ENCODE data around the gene NCOA1.

NCOA1 gene

DNA sequence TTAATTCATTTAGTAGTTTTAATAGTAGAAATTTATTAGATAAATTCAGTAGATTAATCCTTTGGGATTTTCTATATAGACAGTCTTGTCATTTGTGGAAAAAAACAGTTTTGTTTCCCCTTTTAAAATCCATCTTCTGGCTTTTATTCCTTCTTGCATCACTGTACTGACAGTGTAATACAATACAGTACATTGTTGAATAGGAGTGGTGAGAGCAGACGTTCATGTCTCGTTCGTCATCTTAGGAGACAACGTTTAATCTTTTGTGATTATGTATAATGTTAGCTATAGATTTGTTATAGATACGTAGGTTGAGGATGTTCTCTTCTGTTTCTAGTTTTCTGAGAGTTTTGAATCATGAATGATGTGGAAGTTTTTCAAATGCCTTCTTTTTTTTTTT lies 61.8 kb downstream of the NCOA1 start (continued):
- TF ChIP-seq ZNF513 (tag by site-specific recombination; IDR thresholded peaks at IDR 0.05): no peak

- Histone ChIP-seq H3K9me3 (ENCODE audit: control insufficient read depth, insufficient read depth, low read depth, low read length) (no peaks in the 10 kb centered on the region), H3K27ac (ENCODE audit: extremely low read depth, low read depth, low read length) (no peak overlapping the region), H3K4me3 (ENCODE audit: low read depth, low read length) (no peak overlapping the region), H3K4me1 (ENCODE audit: control insufficient read depth, insufficient read depth, low read length) (peaks cover 3% of the 10 kb centered on the region; the same call in 1 of the 2 replicates), H3K36me3 (ENCODE audit: control insufficient read depth in 2 of 2, insufficient read depth in 1 of 2, low read length in 2 of 2) (peaks cover 3 to 6% of the 10 kb centered on the region in 2 experiments; a peak in 2 of 3 replicates)
- CTCF ChIA-PET: no interaction called here
- TF ChIP-seq ZNF16 (tag by site-specific recombination; IDR thresholded peaks at IDR 0.05; ENCODE audit: low read depth) (no peak), ZBTB20 (tag by site-specific recombination; IDR thresholded peaks at IDR 0.05) (no peak), ZNF791 (tag by site-specific recombination; IDR thresholded peaks at IDR 0.05) (no peak), HOXD13 (CRISPR knock-in tag; IDR thresholded peaks at IDR 0.05; ENCODE audit: borderline replicate concordance) (no peak)
- TF ChIP-seq, protein P1, sequence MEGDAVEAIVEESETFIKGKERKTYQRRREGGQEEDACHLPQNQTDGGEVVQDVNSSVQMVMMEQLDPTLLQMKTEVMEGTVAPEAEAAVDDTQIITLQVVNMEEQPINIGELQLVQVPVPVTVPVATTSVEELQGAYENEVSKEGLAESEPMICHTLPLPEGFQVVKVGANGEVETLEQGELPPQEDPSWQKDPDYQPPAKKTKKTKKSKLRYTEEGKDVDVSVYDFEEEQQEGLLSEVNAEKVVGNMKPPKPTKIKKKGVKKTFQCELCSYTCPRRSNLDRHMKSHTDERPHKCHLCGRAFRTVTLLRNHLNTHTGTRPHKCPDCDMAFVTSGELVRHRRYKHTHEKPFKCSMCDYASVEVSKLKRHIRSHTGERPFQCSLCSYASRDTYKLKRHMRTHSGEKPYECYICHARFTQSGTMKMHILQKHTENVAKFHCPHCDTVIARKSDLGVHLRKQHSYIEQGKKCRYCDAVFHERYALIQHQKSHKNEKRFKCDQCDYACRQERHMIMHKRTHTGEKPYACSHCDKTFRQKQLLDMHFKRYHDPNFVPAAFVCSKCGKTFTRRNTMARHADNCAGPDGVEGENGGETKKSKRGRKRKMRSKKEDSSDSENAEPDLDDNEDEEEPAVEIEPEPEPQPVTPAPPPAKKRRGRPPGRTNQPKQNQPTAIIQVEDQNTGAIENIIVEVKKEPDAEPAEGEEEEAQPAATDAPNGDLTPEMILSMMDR (tag by site-specific recombination; IDR thresholded peaks at IDR 0.05): no peak
- POLR2A ChIA-PET: no interaction called here
These were observed 67.9 kb downstream of the NCOA1 start for GRCh38 chr2:24558781-24559472.

DNA sequence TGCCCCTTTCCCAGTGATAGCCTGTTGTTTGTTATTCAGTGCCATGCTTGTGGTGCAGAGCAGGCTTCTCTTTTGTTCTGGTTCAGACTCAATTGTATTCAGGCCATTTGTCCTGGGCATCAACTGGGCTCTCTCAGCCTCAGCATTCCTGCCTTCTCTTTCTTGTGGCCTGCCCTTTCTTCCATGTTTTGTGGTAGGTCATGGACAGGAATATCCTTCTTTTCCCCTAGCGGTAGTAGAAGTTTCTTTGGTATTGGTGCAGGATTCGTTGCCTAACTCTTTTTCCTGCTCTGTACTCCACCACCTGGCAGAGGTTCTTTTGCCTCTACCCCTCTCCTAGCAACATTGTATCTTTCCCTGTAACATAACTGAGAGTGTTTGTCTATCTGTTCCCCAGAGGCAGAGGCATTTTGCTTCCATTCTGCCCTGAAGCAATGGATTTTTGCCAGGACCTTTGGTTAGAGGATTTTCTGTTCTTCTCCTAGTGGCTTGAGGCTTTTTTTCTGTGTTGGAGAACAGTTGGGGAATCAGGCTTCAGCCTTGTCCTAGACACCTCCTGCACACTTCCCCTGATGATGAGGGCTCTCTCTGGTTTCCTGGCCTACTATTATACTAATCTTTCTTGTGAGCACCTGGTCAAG lies 68.5 kb downstream of the NCOA1 start:
- POLR2A ChIA-PET: no interaction called here
- CTCF ChIA-PET: no interaction called here

GRCh38 chr2:24565537-24565936 lies 74.5 kb downstream of the NCOA1 start:
- CTCF ChIA-PET: no interaction called here
- Histone ChIP-seq H3K9me3 (ENCODE audit: control insufficient read depth, insufficient read depth, low read depth, low read length) (no peaks in the 10 kb centered on the region), H3K4me3 (ENCODE audit: low read depth, low read length) (no peak overlapping the region), H3K4me1 (ENCODE audit: control insufficient read depth, insufficient read depth, low read length) (peaks cover 4% of the 10 kb centered on the region), H3K27ac (ENCODE audit: extremely low read depth, low read depth, low read length) (no peak overlapping the region), H3K36me3 (ENCODE audit: control insufficient read depth in 2 of 2, insufficient read depth in 1 of 2, low read length in 2 of 2) (peaks cover 0 to 19% of the 10 kb centered on the region in 2 experiments; a peak in 1 of 3 replicates)
- POLR2A ChIA-PET: no interaction called here
- TF ChIP-seq ZBTB17 (tag by site-specific recombination; IDR thresholded peaks at IDR 0.05) (no peak), ZFP37 (tag by site-specific recombination; IDR thresholded peaks at IDR 0.05) (no peak), ZNF366 (tag by site-specific recombination; conservative IDR thresholded peaks at IDR 0.05) (no peak), ZNF670 (tag by site-specific recombination; IDR thresholded peaks at IDR 0.05; ENCODE audit: low read depth) (no peak), ZNF146 (tag by site-specific recombination; IDR thresholded peaks at IDR 0.05) (no peak), ZNF791 (tag by site-specific recombination; IDR thresholded peaks at IDR 0.05) (no peak), BCL11A (tag by site-specific recombination; IDR thresholded peaks at IDR 0.05; ENCODE audit: low read depth) (no peak), ZNF423 (tag by site-specific recombination; IDR thresholded peaks at IDR 0.05) (no peak), ZNF660 (tag by site-specific recombination; IDR thresholded peaks at IDR 0.05) (no peak), ZNF555 (tag by site-specific recombination; conservative IDR thresholded peaks at IDR 0.05) (no peak), ZNF26 (tag by site-specific recombination; IDR thresholded peaks at IDR 0.05) (no peak), HOXD13 (CRISPR knock-in tag; IDR thresholded peaks at IDR 0.05; ENCODE audit: borderline replicate concordance) (no peak)
- TF ChIP-seq, protein P2, sequence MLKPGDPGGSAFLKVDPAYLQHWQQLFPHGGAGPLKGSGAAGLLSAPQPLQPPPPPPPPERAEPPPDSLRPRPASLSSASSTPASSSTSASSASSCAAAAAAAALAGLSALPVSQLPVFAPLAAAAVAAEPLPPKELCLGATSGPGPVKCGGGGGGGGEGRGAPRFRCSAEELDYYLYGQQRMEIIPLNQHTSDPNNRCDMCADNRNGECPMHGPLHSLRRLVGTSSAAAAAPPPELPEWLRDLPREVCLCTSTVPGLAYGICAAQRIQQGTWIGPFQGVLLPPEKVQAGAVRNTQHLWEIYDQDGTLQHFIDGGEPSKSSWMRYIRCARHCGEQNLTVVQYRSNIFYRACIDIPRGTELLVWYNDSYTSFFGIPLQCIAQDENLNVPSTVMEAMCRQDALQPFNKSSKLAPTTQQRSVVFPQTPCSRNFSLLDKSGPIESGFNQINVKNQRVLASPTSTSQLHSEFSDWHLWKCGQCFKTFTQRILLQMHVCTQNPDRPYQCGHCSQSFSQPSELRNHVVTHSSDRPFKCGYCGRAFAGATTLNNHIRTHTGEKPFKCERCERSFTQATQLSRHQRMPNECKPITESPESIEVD (tag by site-specific recombination; IDR thresholded peaks at IDR 0.05): no peak

More for the DNA sequence above, 68.5 kb downstream of the NCOA1 start:
- TF ChIP-seq ZNF175 (tag by site-specific recombination; IDR thresholded peaks at IDR 0.05): no peak
- TF ChIP-seq, protein P3, sequence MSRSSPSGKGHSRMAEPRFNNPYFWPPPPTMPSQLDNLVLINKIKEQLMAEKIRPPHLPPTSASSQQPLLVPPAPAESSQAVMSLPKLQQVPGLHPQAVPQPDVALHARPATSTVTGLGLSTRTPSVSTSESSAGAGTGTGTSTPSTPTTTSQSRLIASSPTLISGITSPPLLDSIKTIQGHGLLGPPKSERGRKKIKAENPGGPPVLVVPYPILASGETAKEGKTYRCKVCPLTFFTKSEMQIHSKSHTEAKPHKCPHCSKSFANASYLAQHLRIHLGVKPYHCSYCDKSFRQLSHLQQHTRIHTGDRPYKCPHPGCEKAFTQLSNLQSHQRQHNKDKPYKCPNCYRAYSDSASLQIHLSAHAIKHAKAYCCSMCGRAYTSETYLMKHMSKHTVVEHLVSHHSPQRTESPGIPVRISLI (tag by site-specific recombination; IDR thresholded peaks at IDR 0.05): no peak
- TF ChIP-seq ZNF501 (tag by site-specific recombination; IDR thresholded peaks at IDR 0.05): no peak
- peaks cover 3% of the 10 kb centered on the region; the same call in 1 of the 2 replicates for H3K4me1 ChIP-seq (ENCODE audit: control insufficient read depth, insufficient read depth, low read length)
- H3K36me3 ChIP-seq (ENCODE audit: control insufficient read depth in 2 of 2, insufficient read depth in 1 of 2, low read length in 2 of 2): peaks cover 3 to 6% of the 10 kb centered on the region in 2 experiments; a peak in 2 of 3 replicates
- no peaks in the 10 kb centered on the region for H3K9me3 ChIP-seq (ENCODE audit: control insufficient read depth, insufficient read depth, low read depth, low read length)
- no peak overlapping the region for H3K4me3 ChIP-seq (ENCODE audit: low read depth, low read length)
- no peak overlapping the region for H3K27ac ChIP-seq (ENCODE audit: extremely low read depth, low read depth, low read length)
